H54 (cell line): ENCODE data around the gene RBM39.

Experiments
- DNase-seq: peaks from one replicate; pipeline ENCODE4 v3.0.0; 2011; ENCODE audit warnings: low spot score, mixed read lengths; ENCODE audit not compliant: insufficient read length
- FAIRE-seq: peaks from 3 replicates; lab custom pipeline; 2011; peaks lifted over from hg19 to GRCh38; lab: Jason Lieb, UNC
- POLR2A ChIP-seq: IDR thresholded peaks from 2 replicates; pipeline ENCODE4 v1.6.1; 2011; ENCODE audit warnings: low read depth, mild to moderate bottlenecking, low read length

The RBM39 gene

GRCh38 chr20:35739294-35740163 lies 2.5 kb downstream of the RBM39 start:
- no peak for DNase-seq
- no peak for FAIRE-seq
- no peak for TF ChIP-seq POLR2A

GRCh38 chr20:35738410-35739179 lies 3.5 kb downstream of the RBM39 start:
- DNase-seq (no peak), FAIRE-seq (no peak)
- no peak for TF ChIP-seq POLR2A

DNA sequence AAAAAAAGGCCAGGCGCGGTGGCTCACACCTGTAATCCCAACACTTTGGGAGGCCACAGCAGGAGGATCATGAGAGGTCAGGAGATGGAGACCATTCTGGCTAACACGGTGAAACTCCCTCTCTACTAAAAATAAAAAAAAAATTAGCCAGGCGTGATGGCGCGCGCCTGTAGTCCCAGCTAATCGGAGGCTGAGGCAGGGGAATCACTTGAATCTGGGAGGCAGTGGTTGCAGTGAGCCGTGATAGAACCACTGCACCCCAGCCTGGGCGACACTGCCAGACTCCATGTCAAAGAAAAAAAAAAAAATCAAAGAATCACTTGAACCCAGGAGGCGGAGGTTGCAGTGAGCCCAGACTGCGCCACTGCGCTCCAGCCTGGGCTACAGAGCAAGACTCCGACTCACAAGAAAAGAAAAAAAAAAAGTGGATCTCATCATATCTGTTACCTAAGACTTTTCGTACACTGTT lies 4.2 kb downstream of the RBM39 start:
- DNase-seq (no peak), FAIRE-seq (no peak)
- no peak for TF ChIP-seq POLR2A

DNA sequence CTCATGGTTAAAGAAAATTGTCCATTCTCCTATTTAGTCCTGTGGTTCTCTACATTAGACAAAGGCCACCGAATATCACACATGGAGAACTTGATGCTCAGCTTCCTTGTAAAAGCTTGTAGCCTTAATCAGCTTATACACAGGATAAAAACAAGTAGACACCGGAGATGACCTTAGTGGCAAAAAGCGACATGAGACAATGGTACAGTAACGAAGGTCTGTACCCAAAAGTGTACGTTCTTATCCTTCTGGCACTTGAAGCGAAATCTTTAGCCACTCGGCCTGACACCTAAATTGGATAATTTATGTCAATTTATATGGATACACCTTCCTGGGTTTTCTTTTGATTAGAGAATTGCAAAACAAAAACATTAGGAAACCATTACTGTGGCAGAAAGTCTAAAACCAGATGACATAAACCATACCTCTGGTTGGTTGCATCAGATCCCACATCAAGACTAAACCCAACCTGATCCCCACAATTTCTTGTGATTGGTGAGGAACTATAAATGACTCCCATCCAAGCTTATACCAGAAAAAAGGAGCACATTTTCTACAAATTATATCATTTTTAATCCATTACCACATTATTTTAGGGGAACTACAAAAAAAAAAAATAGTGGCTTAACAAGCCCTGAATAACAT lies 6.1 kb downstream of the RBM39 start:
- DNase-seq (no peak), FAIRE-seq (no peak)
- TF ChIP-seq POLR2A = no peak

GRCh38 chr20:35734777-35735649 lies 7.0 kb downstream of the RBM39 start:
- no peak for TF ChIP-seq POLR2A

DNA sequence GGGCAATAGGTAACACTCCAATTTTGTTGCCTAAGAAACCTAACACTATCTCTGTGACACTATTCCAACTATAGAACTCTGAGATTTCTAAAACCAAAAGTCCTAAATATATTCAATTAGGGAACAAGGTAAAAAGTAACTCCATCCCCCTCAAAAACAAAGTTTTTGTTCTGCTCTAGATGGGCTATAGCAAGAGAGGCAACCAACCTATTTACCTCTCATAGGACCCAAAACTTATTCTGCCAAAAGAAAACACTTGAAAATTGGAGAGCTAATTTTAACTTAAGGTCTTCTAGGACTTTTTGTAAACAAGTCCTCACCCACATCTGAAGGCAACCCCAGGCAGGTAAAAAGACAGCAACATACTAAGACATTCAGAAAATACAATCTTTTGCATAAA lies 7.7 kb downstream of the RBM39 start:
- TF ChIP-seq POLR2A = no peak
- no peak for FAIRE-seq
- no peak for DNase-seq

More at GRCh38 chr20:35734777-35735649, 7.0 kb downstream of the RBM39 start:
- DNase-seq (no peak), FAIRE-seq (no peak)

DNA sequence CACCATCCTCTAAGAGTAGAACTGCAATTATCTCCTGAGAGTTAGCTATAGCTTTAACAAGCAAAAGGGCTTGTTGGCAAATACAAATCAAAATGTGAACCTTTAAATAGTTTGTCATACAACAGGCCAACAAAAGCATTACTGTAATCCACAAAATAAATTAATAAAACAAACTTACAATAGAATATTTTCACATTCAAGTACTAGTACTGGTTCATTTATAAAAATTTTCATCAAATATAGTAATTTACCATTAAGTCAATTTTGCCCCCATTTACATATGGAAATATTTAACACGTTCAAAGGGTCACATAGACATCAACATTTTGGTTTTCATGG lies 9.4 kb downstream of the RBM39 start:
- FAIRE-seq (no peak), DNase-seq (no peak)
- TF ChIP-seq POLR2A = no peak

GRCh38 chr20:35731862-35732643 lies 10.0 kb downstream of the RBM39 start:
- FAIRE-seq (no peak), DNase-seq (no peak)
- TF ChIP-seq POLR2A = no peak

- no peak for FAIRE-seq
- DNase-seq = no peak
- TF ChIP-seq POLR2A = no peak
Observed at GRCh38 chr20:35731469-35731788, 10.6 kb downstream of the RBM39 start.

DNA sequence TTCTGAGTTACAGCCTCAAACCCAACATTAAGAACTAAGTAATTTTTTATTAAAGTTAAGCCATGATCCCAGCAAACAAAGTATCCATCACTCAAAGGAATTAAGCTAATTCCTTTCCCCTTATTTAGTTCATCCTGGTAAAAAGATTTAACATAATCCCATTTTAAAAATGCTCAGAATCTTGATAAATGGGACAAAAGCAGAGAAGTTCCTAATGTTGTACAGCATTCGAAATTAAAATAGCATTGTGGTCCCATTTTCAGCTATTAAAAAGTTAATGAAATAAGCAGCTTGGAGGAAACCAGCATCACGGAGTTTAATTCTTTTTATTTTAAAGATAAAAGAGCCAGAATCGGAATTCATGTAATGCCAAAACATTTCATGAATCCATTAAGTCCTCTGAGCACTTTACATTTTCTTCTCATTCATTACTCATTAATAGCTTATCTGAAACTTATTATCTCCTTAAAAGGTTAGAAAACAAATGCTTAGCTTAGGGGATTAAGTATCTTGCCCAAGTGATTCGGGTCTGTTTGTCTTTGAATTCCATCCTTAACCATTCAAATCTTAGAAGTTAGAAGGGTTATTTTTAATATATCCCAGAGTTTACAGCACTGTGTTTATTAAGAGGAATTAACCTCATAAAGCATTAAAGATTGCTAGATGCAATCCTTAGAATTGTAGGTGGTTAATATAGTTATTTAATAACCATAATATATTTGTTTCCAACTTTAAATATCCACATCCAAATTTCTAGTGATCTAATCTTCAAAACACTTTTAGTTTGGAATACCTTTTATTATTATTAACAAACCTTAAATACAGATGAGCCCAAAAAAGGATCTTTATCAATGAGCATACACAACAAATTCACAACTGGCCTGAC lies 11.2 kb downstream of the RBM39 start:
- TF ChIP-seq POLR2A = no peak
- FAIRE-seq = no peak
- no peak for DNase-seq

DNA sequence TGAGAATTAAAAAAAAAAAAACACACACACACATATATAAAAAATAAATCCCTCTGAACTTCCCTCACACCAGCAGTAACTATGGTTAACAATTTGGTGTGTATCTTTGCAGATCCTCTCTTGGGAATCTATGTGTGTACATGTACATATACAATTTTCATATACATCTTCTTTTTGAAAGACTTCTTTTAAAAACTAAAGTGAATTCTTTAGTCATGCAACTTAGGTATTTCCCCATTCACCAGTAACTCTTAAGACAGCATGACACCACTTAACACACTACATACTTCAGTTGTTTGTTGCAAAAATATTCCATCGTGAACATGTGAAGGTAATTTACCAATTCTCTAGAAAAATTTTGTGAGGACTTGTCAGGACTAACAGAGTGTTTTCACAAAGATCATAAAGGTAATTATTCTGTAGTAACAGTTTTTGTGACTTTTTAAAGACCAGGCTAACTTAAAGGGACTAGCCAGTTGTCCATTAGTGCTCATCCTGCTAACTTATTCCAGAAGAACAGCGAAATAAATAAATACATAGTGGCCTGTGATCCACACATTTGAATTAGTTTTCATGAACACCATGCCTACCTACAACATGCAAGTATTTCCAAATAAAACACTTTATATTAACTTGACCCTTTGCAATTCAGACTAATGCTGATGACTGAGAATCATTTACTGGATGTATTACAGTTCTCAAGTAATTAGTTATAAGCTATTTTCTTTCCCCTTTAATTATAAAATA lies 12.1 kb downstream of the RBM39 start:
- FAIRE-seq (no peak), DNase-seq (no peak)
- TF ChIP-seq POLR2A = no peak
